HepG2 (cell line): ENCODE results near the gene GADD45GIP1. TPM values are rescaled to one million over a fixed set of nuclear protein-coding genes. Genes with fewer than 3 reads are reported as not detected.
A peak's percentile ranks its signal among the peaks of the same experiment; 100 is the strongest.

Source experiments
- microRNA-seq: library from miRNA; unstranded; fragments of <30 nt; microRNA quantifications from one replicate; pipeline ENCODE4, GENCODE V29; 2020
- polyA plus RNA-seq, 8 experiments: library from polyadenylated mRNA; depleted of rRNA in 3 of 8; stranded (reverse) in 7 of 8; unstranded in 1 of 8; fragments of >200 nt; fragmentation: Illumina TruSeq in 4 of 8; extraction: Trizol in 4 of 8; gene quantifications; 2 replicates each; pipeline versions ENCODE4 v1.2.1 to v1.2.3, GENCODE V29; 2011 to 2016; ENCODE audit warnings: low read depth in 4 of 8, missing spikeins in 1 of 8, mixed read lengths in 1 of 8; ENCODE audit not compliant: insufficient read depth in 1 of 8
- small RNA-seq, 3 experiments: library from RNA; depleted of rRNA; stranded (forward); fragments of <200 nt; gene quantifications; one replicate each; pipeline ENCODE3, GENCODE V24; 2012; ENCODE audit warnings: low read depth in 2 of 3, low replicate concordance in 1 of 3; ENCODE audit not compliant: insufficient read length in 3 of 3, insufficient read depth in 2 of 3
- total RNA-seq, 5 experiments: library from RNA; depleted of rRNA; stranded (reverse); fragments of >200 nt; fragmentation: Illumina TruSeq; extraction: Trizol; gene quantifications; 2 replicates each; pipeline ENCODE4 v1.2.3, GENCODE V29; 2016; ENCODE audit warnings: low read depth in 1 of 5

The GADD45GIP1 gene
- total and polyA plus RNA-seq, 2 of the 13 experiments (the other 11 are each of a cell fraction or from before 2014, with no cell fraction given) = 24.6 to 30.7 TPM

Small RNA genes within 50 kb of the gene (microRNA-seq; reads per million reads assigned to microRNA genes)
- not detected for gene MIR5695
- 2.0 reads per million, percentile 9 among the genes with 10 or more reads in this experiment for gene MIR6515

Small RNA genes within 50 kb of the gene (small RNA-seq; reads per million reads assigned to genes)
- gene MIR5695 (0 reads per million in 3 experiments), gene MIR6515 (0 to 0.33 (median 0) reads per million in 3 experiments)

Other genes starting within 250 kb of the GADD45GIP1 start
- 31.7 and 33.6 TPM in 2 replicates for gene TNPO2, start 233.3 kb downstream of the GADD45GIP1 start, total RNA-seq (2016; rRNA removed; fragmentation: Illumina TruSeq; extraction: Trizol)
- 61.0 and 76.1 TPM in 2 replicates for gene TNPO2, start 233.3 kb downstream of the GADD45GIP1 start, polyA plus RNA-seq (2011; rRNA removed)
- 159 and 179 TPM in 2 replicates for gene TRIR, start 222.5 kb downstream of the GADD45GIP1 start, total RNA-seq (2016; rRNA removed; fragmentation: Illumina TruSeq; extraction: Trizol)
- gene TRIR, start 222.5 kb downstream of the GADD45GIP1 start, polyA plus RNA-seq (2011; rRNA removed) = 160 and 166 TPM in 2 replicates
- 51.5 and 57.7 TPM in 2 replicates for gene GET3, start 219.7 kb downstream of the GADD45GIP1 start, total RNA-seq (2016; rRNA removed; fragmentation: Illumina TruSeq; extraction: Trizol)
- gene GET3, start 219.7 kb downstream of the GADD45GIP1 start, polyA plus RNA-seq (2011; rRNA removed) = 59.4 and 67.5 TPM in 2 replicates
- not detected in 2 replicates for gene BEST2, start 205.4 kb downstream of the GADD45GIP1 start, total RNA-seq (2016; rRNA removed; fragmentation: Illumina TruSeq; extraction: Trizol)
- not detected in 2 replicates for gene BEST2, start 205.4 kb downstream of the GADD45GIP1 start, polyA plus RNA-seq (2011; rRNA removed)
- 7.3 and 12.9 TPM in 2 replicates for gene HOOK2, start 181.7 kb downstream of the GADD45GIP1 start, total RNA-seq (2016; rRNA removed; fragmentation: Illumina TruSeq; extraction: Trizol)
- gene HOOK2, start 181.7 kb downstream of the GADD45GIP1 start, polyA plus RNA-seq (2011; rRNA removed) = 9.2 and 11.1 TPM in 2 replicates
- gene JUNB, start 165.7 kb downstream of the GADD45GIP1 start, total RNA-seq (2016; rRNA removed; fragmentation: Illumina TruSeq; extraction: Trizol) = 4.9 and 7.7 TPM in 2 replicates
- 8.2 and 15.9 TPM in 2 replicates for gene JUNB, start 165.7 kb downstream of the GADD45GIP1 start, polyA plus RNA-seq (2011; rRNA removed)
- gene PRDX2, start 155.4 kb downstream of the GADD45GIP1 start, total RNA-seq (2016; rRNA removed; fragmentation: Illumina TruSeq; extraction: Trizol) = 381 and 425 TPM in 2 replicates
- gene PRDX2, start 155.4 kb downstream of the GADD45GIP1 start, polyA plus RNA-seq (2011; rRNA removed) = 218 and 238 TPM in 2 replicates
- gene THSD8, start 155.2 kb downstream of the GADD45GIP1 start, total RNA-seq (2016; rRNA removed; fragmentation: Illumina TruSeq; extraction: Trizol) = 14.9 and 23.5 TPM in 2 replicates
- 4.8 and 5.2 TPM in 2 replicates for gene THSD8, start 155.2 kb downstream of the GADD45GIP1 start, polyA plus RNA-seq (2011; rRNA removed)
- 35.8 and 44.0 TPM in 2 replicates for gene RNASEH2A, start 150.6 kb downstream of the GADD45GIP1 start, total RNA-seq (2016; rRNA removed; fragmentation: Illumina TruSeq; extraction: Trizol)
- 18.4 and 25.1 TPM in 2 replicates for gene RNASEH2A, start 150.6 kb downstream of the GADD45GIP1 start, polyA plus RNA-seq (2011; rRNA removed)
- 0.27 TPM in 1 of 2 replicates, not detected in the other for gene RTBDN, start 122.6 kb downstream of the GADD45GIP1 start, total RNA-seq (2016; rRNA removed; fragmentation: Illumina TruSeq; extraction: Trizol)
- 0.35 and 0.48 TPM in 2 replicates for gene RTBDN, start 122.6 kb downstream of the GADD45GIP1 start, polyA plus RNA-seq (2011; rRNA removed)
- 0.27 and 0.73 TPM in 2 replicates for gene MAST1, start 118.7 kb downstream of the GADD45GIP1 start, total RNA-seq (2016; rRNA removed; fragmentation: Illumina TruSeq; extraction: Trizol)
- 4.7 and 5.6 TPM in 2 replicates for gene MAST1, start 118.7 kb downstream of the GADD45GIP1 start, polyA plus RNA-seq (2011; rRNA removed)
- gene DNASE2, start 75.8 kb downstream of the GADD45GIP1 start, total RNA-seq (2016; rRNA removed; fragmentation: Illumina TruSeq; extraction: Trizol) = 3.4 and 7.5 TPM in 2 replicates
- 16.2 and 19.0 TPM in 2 replicates for gene DNASE2, start 75.8 kb downstream of the GADD45GIP1 start, polyA plus RNA-seq (2011; rRNA removed)
- gene KLF1, start 70.0 kb downstream of the GADD45GIP1 start, total RNA-seq (2016; rRNA removed; fragmentation: Illumina TruSeq; extraction: Trizol) = not detected in 2 replicates
- gene KLF1, start 70.0 kb downstream of the GADD45GIP1 start, polyA plus RNA-seq (2011; rRNA removed) = not detected in 2 replicates
- 35.0 and 38.0 TPM in 2 replicates for gene GCDH, start 66.1 kb downstream of the GADD45GIP1 start, total RNA-seq (2016; rRNA removed; fragmentation: Illumina TruSeq; extraction: Trizol)
- gene GCDH, start 66.1 kb downstream of the GADD45GIP1 start, polyA plus RNA-seq (2011; rRNA removed) = 15.1 and 16.4 TPM in 2 replicates
- 0.09 TPM in 1 of 2 replicates, not detected in the other for gene SYCE2, start 37.9 kb downstream of the GADD45GIP1 start, total RNA-seq (2016; rRNA removed; fragmentation: Illumina TruSeq; extraction: Trizol)
- 0.25 and 0.40 TPM in 2 replicates for gene SYCE2, start 37.9 kb downstream of the GADD45GIP1 start, polyA plus RNA-seq (2011; rRNA removed)
- 68.0 and 72.0 TPM in 2 replicates for gene FARSA, start 23.5 kb downstream of the GADD45GIP1 start, total RNA-seq (2016; rRNA removed; fragmentation: Illumina TruSeq; extraction: Trizol)
- gene FARSA, start 23.5 kb downstream of the GADD45GIP1 start, polyA plus RNA-seq (2011; rRNA removed) = 25.9 and 37.0 TPM in 2 replicates
- gene CALR, start 18.6 kb downstream of the GADD45GIP1 start, total RNA-seq (2016; rRNA removed; fragmentation: Illumina TruSeq; extraction: Trizol) = 420 and 898 TPM in 2 replicates
- gene CALR, start 18.6 kb downstream of the GADD45GIP1 start, polyA plus RNA-seq (2011; rRNA removed) = 842 and 934 TPM in 2 replicates
- gene RAD23A, start 11.4 kb downstream of the GADD45GIP1 start, total RNA-seq (2016; rRNA removed; fragmentation: Illumina TruSeq; extraction: Trizol) = 34.6 and 42.5 TPM in 2 replicates
- gene RAD23A, start 11.4 kb downstream of the GADD45GIP1 start, polyA plus RNA-seq (2011; rRNA removed) = 50.3 and 54.2 TPM in 2 replicates
- gene DAND5, start 12.4 kb upstream of the GADD45GIP1 start, total RNA-seq (2016; rRNA removed; fragmentation: Illumina TruSeq; extraction: Trizol) = not detected in 2 replicates
- 0.04 TPM in 1 of 2 replicates, not detected in the other for gene DAND5, start 12.4 kb upstream of the GADD45GIP1 start, polyA plus RNA-seq (2011; rRNA removed)
- 5.4 and 5.6 TPM in 2 replicates for gene NFIX, start 38.3 kb upstream of the GADD45GIP1 start, total RNA-seq (2016; rRNA removed; fragmentation: Illumina TruSeq; extraction: Trizol)
- gene NFIX, start 38.3 kb upstream of the GADD45GIP1 start, polyA plus RNA-seq (2011; rRNA removed) = 3.0 and 3.4 TPM in 2 replicates
- 0.69 and 0.75 TPM in 2 replicates for gene LYL1, start 145.6 kb upstream of the GADD45GIP1 start, total RNA-seq (2016; rRNA removed; fragmentation: Illumina TruSeq; extraction: Trizol)
- gene LYL1, start 145.6 kb upstream of the GADD45GIP1 start, polyA plus RNA-seq (2011; rRNA removed) = 0.72 and 0.92 TPM in 2 replicates
- gene TRMT1, start 159.5 kb upstream of the GADD45GIP1 start, total RNA-seq (2016; rRNA removed; fragmentation: Illumina TruSeq; extraction: Trizol) = 27.9 and 44.1 TPM in 2 replicates
- gene TRMT1, start 159.5 kb upstream of the GADD45GIP1 start, polyA plus RNA-seq (2011; rRNA removed) = 35.5 and 42.9 TPM in 2 replicates
- 31.8 and 46.7 TPM in 2 replicates for gene NACC1, start 161.0 kb upstream of the GADD45GIP1 start, total RNA-seq (2016; rRNA removed; fragmentation: Illumina TruSeq; extraction: Trizol)
- gene NACC1, start 161.0 kb upstream of the GADD45GIP1 start, polyA plus RNA-seq (2011; rRNA removed) = 42.3 and 55.2 TPM in 2 replicates
- gene STX10, start 193.2 kb upstream of the GADD45GIP1 start, total RNA-seq (2016; rRNA removed; fragmentation: Illumina TruSeq; extraction: Trizol) = 36.8 and 47.9 TPM in 2 replicates
- 66.4 and 85.5 TPM in 2 replicates for gene STX10, start 193.2 kb upstream of the GADD45GIP1 start, polyA plus RNA-seq (2011; rRNA removed)
- gene IER2, start 193.2 kb upstream of the GADD45GIP1 start, total RNA-seq (2016; rRNA removed; fragmentation: Illumina TruSeq; extraction: Trizol) = 10.0 and 14.3 TPM in 2 replicates
- gene IER2, start 193.2 kb upstream of the GADD45GIP1 start, polyA plus RNA-seq (2011; rRNA removed) = 10.1 and 12.9 TPM in 2 replicates